MV-4-11 (cell line): ENCODE measurements around the gene SFT2D3.

Source experiments
- DNase-seq: peaks from one replicate; lab custom pipeline; 2025; lab: John Stamatoyannopoulos, UW

SFT2D3 gene

DNA sequence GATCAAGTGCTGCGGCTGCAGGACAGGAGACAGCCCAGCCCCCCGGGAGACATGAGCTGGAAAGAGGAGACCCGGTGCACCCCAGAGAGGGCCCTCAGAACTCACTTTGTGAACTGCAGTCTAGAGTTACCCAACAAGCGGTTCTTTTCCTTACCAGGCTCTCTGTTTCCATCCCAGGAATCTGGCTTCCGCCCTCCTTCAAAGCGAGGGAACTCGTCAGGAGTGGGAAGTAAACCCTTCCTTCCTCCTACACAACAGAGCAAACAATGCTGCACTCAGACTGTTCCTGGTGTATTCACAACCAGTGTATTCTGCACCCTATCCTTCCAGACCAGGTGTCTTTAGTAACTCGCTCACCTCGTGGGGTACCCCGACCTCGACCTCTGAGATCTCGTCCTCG lies 8.0 kb downstream of the SFT2D3 start:
- DNase-seq: no peak

- peak; percentile 33 for DNase-seq
Observed at GRCh38 chr2:127712999-127713398, 11.7 kb downstream of the SFT2D3 start.

- DNase-seq: no peak
Observed at GRCh38 chr2:127713562-127713961, 12.3 kb downstream of the SFT2D3 start.

- no peak for DNase-seq
Observed at GRCh38 chr2:127715778-127716449, 14.6 kb downstream of the SFT2D3 start.

GRCh38 chr2:127718271-127718670 lies 17.0 kb downstream of the SFT2D3 start:
- no peak for DNase-seq

- no peak for DNase-seq
Observed at GRCh38 chr2:127719301-127720218, 18.3 kb downstream of the SFT2D3 start.

- no peak for DNase-seq
Observed at GRCh38 chr2:127721311-127721977, 20.1 kb downstream of the SFT2D3 start.

DNA sequence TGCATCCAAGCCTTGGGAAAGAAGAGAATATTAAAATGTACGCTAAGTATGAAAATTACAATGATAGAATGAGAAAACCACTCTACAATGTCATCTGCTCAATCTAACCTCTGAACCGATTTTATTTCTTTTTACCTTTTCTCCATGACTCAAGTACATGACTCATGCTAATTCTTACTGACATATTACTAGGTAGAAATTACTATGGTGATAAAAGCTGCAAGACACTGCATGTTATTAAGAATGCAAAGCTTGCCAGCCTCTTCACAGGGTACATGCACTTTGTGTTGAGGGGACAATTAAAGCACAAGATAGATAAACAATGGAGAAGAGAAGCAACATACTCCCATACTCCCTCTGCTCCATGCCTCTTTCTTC lies 20.7 kb downstream of the SFT2D3 start:
- DNase-seq: no peak

GRCh38 chr2:127722807-127723206 lies 21.5 kb downstream of the SFT2D3 start:
- DNase-seq: no peak

GRCh38 chr2:127726158-127726880 lies 25.0 kb downstream of the SFT2D3 start:
- peak; percentile 38 for DNase-seq

DNA sequence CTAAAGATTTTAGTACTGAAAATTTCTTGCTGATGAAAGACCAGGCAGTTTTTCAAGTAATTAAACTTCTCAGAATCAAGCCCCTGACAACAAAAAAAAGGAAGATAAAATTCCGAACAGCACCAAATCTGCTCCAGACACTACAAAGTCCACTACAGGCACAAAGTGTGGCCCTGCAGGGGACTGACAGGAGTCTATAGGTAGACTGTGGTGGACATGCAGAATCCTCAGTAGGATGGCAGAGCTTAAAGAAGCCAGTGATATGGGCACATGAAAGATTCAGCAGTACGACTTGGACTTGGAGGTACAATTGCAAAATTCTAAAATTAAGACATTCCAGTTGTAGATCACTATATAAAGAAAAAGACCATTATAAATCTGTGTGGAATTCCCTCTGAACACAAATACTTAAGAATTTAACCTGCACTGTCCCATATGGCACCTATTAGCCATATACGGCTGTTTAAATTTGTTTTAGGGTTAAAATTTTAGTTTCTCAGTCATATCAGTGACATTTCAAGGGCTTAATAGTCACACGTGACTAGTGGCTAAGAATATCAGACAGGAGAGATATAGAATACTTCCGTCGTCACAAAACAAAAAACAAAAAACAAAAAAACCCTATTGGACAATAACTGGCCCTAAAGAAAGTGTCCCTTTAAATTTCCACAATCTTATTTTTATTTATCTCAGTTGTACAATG lies 32.0 kb downstream of the SFT2D3 start:
- DNase-seq: no peak

DNA sequence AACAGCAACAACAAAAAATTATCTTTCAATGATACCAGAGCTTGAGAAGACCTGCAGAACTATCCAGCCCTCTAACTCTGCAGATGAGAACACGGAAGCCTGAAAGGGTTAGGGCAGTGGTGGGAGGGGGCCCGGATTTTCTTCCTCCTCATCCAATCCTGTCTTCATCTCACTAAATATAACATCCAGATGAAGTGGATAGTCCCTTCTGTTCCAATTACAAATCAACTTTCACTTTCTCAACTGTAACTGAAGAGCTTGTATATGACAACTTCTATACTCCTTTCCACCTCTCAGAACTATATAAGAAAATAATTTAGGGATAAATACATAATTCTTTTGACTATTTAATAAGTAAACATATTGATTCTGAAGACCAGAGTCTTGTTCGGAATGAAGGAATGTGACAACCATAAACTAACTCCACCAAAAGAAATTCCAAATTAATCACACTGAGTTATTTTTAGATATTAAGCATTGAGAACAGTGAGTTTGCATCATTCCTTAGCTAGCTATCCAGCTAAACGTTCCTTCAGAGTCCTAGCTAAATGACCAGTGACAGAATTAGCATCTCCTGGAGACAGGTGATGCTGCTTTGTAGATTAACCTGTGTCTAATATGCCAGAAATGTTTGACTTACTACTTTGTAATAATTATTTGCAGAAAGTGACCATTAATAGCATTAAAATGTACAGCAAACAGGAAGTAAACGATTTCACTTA lies 32.7 kb downstream of the SFT2D3 start:
- DNase-seq: no peak

DNA sequence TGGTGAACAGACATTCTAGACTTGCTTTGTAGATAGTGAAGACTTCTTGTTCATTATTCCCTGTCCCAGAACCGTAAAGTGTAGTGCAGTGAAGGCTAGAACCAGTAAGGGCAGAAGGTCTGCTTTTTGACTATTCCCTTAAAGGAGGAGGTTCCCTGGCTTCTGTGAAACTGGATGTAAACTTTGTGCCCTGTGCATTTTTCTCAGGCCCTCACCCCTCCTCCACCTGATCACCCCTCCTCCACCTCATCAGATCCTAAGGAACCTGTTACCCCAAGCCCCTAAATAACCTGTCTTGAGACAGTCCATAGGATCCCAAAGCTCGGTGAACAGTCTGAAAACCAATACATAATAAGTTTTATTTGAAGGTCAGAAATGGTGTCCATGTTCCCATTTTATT lies 33.7 kb downstream of the SFT2D3 start:
- DNase-seq: no peak

DNA sequence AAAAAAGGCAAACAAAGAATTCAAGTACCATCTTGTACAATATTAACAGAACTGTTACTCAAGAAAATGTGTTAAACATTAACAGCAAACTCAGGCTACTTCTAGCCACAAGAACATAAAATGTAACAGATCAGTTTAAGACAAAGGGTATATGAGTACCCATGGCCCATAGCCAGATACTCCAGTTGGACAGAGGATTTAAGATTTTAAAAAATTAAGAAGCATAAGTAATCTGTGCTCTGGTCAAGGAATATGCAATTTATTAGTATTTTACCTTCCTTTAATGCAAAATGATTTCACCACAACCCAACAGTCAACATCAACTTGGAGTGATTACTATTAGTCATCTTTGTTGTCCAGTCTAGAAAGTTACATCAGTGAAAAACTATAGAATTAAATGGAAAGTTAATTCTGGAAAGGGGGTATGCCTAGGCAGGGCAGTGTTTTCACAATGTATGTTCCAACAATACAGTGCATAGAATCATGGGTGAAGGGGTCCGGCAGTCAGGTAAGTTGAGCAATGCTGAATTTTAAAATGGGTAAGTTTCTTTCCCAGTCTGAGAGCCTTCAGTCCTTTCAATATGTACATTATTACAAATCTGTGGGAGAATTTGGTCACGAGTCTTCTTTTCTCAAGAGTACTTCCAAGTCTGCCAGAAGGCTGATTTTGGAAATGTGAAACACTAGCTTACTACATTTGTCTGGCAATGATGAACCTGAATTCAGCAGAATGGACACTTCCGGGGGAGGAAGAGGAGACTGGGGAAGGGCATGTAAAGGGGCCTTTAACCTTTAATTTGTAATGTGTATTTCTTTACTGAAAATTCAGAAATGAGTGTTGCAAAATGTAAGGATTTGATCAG lies 34.5 kb downstream of the SFT2D3 start:
- DNase-seq: no peak

DNA sequence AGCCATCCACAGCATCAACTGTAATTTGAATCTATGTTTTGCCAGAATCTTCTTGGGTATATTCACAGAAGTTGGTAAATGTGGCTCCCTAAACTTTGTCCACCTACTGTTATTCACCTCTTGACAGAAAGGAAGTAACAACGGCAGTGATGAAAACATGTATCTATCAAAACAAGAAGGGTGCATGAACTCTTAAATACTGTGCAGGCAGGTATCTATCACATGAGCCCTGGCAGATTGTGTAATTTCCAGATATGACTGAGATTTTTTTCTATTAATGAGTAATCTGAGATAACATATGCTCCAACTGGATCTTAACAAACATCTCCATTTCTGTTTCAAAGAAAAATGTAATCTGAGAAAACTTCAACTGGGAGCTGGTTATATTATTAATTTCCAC lies 36.6 kb downstream of the SFT2D3 start:
- no peak for DNase-seq

DNA sequence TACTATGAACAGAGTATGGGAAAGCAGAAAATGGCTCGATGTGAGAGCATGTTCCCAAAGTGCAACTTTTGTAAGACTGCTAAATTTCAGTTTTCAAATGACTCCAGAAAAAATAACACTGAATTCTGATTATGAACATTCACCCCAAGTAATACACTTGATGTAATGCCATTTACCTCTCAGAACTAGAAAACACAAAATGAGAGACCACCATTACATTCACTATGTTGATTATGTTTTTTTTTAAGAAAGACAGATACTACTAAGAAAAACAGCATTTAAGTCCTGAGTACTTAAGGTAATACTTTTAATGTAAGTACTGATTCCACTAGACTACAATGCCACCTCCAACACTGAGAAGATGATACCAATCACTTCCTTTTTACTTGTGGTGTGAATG lies 38.5 kb downstream of the SFT2D3 start:
- no peak for DNase-seq

- peak; percentile 30 for DNase-seq
Observed at GRCh38 chr2:127740665-127741288, 39.5 kb downstream of the SFT2D3 start.

GRCh38 chr2:127743477-127744026 lies 42.3 kb downstream of the SFT2D3 start:
- no peak for DNase-seq

DNA sequence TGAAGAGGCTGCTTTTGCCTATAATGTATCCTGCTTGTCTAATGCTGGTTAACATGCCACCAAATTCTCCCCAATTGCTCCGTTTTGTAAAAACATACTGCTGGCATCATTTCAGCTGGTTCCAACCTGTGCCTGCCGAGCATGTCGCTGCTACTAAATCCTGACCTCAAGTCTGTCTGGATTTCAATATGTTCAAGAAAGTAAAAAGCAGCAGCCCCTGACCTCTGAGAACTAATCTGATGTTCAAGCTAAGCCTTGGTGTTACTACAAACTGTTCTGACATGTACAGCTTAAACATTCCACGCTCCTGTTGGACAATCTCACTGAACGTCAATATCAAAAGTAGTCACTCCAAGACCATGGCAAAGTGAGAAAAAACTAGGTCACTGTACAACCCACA lies 46.3 kb downstream of the SFT2D3 start:
- no peak for DNase-seq
